Thyroid gland (tissue), 4 donors: ENCODE data around the gene PIK3AP1.

Experiments
- POLR2A ChIP-seq, 2 donors: fragments of 450-650 bp; IDR thresholded peaks; one replicate each; pipeline ENCODE4 v1.6.1; 2017; ENCODE audit warnings: antibody characterized with exemption in 2 of 2, mild to moderate bottlenecking in 2 of 2, moderate library complexity in 1 of 2
- TF ChIP-seq, protein P1 (sequence below), 6 experiments: fragments of 200-600 bp in 3 of 6; fragments of 450-650 bp in 3 of 6; sonication (generic) in 3 of 6; IDR thresholded peaks; one replicate each; pipeline ENCODE4 v1.5.1; 2016 to 2019; ENCODE audit warnings: antibody characterized with exemption in 6 of 6, mild to moderate bottlenecking in 2 of 6, inconsistent platforms in 1 of 6, moderate library complexity in 1 of 6

DNA sequence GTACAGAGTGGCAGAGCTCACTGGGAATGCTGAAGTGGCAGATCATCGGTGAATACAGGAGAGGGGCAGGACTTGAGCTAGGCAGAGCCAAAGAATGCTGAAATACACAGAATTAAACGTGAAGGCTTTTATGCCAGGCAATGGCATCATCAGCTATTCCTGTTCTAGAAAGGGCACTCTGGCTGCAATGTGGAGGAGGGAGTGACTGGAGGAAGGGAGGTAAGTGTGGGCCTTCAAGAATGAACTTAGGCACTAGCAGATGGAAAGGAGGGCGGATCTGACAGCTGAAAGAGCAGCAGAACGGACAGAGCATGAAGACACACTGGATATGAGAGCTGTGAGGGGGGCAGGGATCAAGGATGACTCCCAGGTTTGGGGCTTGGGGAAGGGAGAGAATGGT is 121.5 kb downstream of the PIK3AP1 start:
- TF ChIP-seq, protein P1, sequence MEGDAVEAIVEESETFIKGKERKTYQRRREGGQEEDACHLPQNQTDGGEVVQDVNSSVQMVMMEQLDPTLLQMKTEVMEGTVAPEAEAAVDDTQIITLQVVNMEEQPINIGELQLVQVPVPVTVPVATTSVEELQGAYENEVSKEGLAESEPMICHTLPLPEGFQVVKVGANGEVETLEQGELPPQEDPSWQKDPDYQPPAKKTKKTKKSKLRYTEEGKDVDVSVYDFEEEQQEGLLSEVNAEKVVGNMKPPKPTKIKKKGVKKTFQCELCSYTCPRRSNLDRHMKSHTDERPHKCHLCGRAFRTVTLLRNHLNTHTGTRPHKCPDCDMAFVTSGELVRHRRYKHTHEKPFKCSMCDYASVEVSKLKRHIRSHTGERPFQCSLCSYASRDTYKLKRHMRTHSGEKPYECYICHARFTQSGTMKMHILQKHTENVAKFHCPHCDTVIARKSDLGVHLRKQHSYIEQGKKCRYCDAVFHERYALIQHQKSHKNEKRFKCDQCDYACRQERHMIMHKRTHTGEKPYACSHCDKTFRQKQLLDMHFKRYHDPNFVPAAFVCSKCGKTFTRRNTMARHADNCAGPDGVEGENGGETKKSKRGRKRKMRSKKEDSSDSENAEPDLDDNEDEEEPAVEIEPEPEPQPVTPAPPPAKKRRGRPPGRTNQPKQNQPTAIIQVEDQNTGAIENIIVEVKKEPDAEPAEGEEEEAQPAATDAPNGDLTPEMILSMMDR (IDR thresholded peaks at IDR 0.05) = no peak
- TF ChIP-seq POLR2A (IDR thresholded peaks at IDR 0.05) = no peak
